ENCODE results near the gene LHFPL2.

- TF ChIP-seq CTCF (conservative IDR thresholded peaks at IDR 0.05; ENCODE audit: low read depth, low read length) (no peak), MXI1 (IDR thresholded peaks at IDR 0.05; ENCODE audit: borderline replicate concordance, low read depth, low read length) (no peak), POLR2A (IDR thresholded peaks at IDR 0.05; ENCODE audit: low read depth, low read length) (no peak), RAD21 (IDR thresholded peaks at IDR 0.05; ENCODE audit: low read length) (no peak)
These were observed 41.1 kb upstream of the LHFPL2 start for GRCh38 chr5:78689540-78690252.

All from IMR-90 (cell line).